HFFc6 (cell line): ENCODE results near the gene DAG1. TPM values are rescaled to one million over a fixed set of nuclear protein-coding genes. Genes with fewer than 3 reads are reported as not detected.

ENCODE experiments used
- DNase-seq: peaks from one replicate; pipeline ENCODE4 v3.0.0-alpha.2; 2018
- H3K27ac Mint-ChIP-seq: 2 replicates; pipeline ENCODE4 v1.8.0; 2020; ENCODE audit warnings: mild to moderate bottlenecking, mixed read lengths
- H3K27me3 Mint-ChIP-seq: 2 replicates; pipeline ENCODE4 v1.8.0; 2021; ENCODE audit warnings: mild to moderate bottlenecking, moderate library complexity, mixed read lengths; ENCODE audit not compliant: insufficient read depth
- H3K36me3 Mint-ChIP-seq: 2 replicates; pipeline ENCODE4 v1.8.0; 2021; ENCODE audit warnings: low read depth, mixed read lengths
- H3K4me1 Mint-ChIP-seq: 2 replicates; pipeline ENCODE4 v1.8.0; 2020; ENCODE audit warnings: low read depth, mixed read lengths
- H3K4me3 Mint-ChIP-seq: 2 replicates; pipeline ENCODE4 v1.8.0; 2020; ENCODE audit warnings: mild to moderate bottlenecking, moderate library complexity, mixed read lengths
- H3K9me3 Mint-ChIP-seq: 2 replicates; pipeline ENCODE4 v1.8.0; 2020; ENCODE audit warnings: mild to moderate bottlenecking, mixed read lengths
- total RNA-seq, 6 experiments: library from RNA; stranded (reverse); fragmentation: NEBNext Ultra II Directional; extraction: Animal tissue kit (Norgen Biotek cat#: 25700); gene quantifications; 2 replicates in 1 of 6; 3 replicates in 5 of 6; pipeline ENCODE4 v1.2.3, GENCODE V29; 2021
- TF ChIP-seq, protein P1 (sequence below): fragments of 200-600 bp; sonication (generic); IDR thresholded peaks from 2 replicates; pipeline ENCODE4 v1.5.0; 2021; ENCODE audit warnings: antibody characterized with exemption, mild to moderate bottlenecking

Gene DAG1
- total RNA-seq, 6 experiments from 2014 or later = 101 to 121 (median 106) TPM

DNA sequence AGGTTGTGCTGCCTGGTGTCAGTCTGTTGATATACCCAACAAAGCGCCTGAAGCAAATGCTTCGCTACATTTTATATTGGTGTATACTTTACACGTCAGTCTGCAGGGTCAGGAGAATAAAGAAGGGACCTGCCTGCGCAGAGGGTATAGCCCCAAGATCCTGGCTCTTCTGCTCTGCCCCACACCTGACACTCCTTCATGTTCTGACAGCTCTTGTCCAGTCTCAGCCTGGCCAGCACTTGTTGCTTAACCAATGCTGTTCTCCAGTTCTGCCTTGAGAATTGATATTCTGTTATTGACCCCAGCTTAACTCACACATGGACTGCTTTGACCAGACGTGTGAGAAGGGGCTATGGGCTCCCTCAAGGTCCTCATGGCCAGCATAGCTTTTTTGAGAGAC lies 48.4 kb downstream of the DAG1 start:
- peaks cover 11% of the 10 kb centered on the region for H3K4me1 Mint-ChIP-seq
- no peaks in the 10 kb centered on the region for H3K27me3 Mint-ChIP-seq
- no peaks in the 10 kb centered on the region for H3K9me3 Mint-ChIP-seq
- no peak overlapping the region for H3K27ac Mint-ChIP-seq
- H3K4me3 Mint-ChIP-seq = no peak overlapping the region
- TF ChIP-seq, protein P1, sequence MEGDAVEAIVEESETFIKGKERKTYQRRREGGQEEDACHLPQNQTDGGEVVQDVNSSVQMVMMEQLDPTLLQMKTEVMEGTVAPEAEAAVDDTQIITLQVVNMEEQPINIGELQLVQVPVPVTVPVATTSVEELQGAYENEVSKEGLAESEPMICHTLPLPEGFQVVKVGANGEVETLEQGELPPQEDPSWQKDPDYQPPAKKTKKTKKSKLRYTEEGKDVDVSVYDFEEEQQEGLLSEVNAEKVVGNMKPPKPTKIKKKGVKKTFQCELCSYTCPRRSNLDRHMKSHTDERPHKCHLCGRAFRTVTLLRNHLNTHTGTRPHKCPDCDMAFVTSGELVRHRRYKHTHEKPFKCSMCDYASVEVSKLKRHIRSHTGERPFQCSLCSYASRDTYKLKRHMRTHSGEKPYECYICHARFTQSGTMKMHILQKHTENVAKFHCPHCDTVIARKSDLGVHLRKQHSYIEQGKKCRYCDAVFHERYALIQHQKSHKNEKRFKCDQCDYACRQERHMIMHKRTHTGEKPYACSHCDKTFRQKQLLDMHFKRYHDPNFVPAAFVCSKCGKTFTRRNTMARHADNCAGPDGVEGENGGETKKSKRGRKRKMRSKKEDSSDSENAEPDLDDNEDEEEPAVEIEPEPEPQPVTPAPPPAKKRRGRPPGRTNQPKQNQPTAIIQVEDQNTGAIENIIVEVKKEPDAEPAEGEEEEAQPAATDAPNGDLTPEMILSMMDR = no peak
- no peak for DNase-seq
- H3K36me3 Mint-ChIP-seq = peaks cover 20% of the 10 kb centered on the region

DNA sequence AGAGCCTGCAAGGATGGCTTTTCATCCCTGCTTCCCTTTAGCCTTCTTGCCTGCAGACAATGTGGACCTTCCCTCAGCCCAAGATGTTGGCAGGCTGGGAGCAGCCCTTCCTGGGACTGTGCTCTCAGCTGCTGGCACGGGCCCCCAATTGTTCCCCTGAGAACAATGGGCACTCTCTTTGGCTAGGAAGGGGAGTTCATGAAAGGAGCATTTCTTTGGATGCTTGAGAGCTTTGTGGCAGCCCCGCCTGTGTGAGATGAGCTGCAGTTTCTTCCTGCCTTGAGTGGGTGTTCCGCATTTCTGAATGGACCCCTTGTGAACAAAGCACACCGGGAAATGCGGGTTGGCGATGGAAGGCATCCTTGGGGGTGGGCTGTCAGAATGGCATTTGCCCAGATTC lies 49.2 kb downstream of the DAG1 start:
- Mint-ChIP-seq H3K27me3 (no peaks in the 10 kb centered on the region), H3K4me1 (peaks cover 11% of the 10 kb centered on the region), H3K9me3 (no peaks in the 10 kb centered on the region), H3K27ac (0 out of 2 replicates have a peak overlapping the region, but pooled peaks have one; percentile 14), H3K36me3 (peaks cover 16% of the 10 kb centered on the region), H3K4me3 (no peak overlapping the region)
- TF ChIP-seq, protein P1 = no peak
- no peak for DNase-seq

DNA sequence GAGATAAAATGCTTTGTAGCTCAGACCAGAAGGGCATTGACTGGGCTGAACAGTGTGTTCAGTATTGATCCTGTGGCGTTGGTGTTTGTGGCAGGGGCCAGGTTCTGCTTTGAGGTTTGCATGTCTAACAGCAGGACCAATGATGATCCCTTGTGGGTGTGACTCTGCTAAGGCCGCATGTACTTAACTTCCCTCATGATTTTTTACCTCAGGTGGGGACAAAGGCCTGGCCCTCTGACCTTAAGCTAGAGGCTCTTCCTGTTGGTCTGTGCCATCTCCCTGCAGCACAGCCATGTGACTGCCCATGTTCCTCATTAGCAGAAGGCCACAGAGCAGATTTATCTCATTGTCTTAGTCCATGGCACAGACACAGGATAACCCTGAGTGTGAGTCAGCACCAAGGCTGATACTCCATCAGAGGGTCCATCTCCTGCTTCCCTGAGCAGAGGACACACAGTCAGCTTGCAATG lies 49.9 kb downstream of the DAG1 start:
- Mint-ChIP-seq H3K36me3 (peaks cover 13% of the 10 kb centered on the region), H3K4me3 (no peak overlapping the region), H3K9me3 (no peaks in the 10 kb centered on the region), H3K4me1 (peaks cover 11% of the 10 kb centered on the region), H3K27me3 (no peaks in the 10 kb centered on the region), H3K27ac (peak overlapping the region; percentile 14; the same call in 1 of the 2 replicates)
- no peak for DNase-seq
- TF ChIP-seq, protein P1 = no peak

DNA sequence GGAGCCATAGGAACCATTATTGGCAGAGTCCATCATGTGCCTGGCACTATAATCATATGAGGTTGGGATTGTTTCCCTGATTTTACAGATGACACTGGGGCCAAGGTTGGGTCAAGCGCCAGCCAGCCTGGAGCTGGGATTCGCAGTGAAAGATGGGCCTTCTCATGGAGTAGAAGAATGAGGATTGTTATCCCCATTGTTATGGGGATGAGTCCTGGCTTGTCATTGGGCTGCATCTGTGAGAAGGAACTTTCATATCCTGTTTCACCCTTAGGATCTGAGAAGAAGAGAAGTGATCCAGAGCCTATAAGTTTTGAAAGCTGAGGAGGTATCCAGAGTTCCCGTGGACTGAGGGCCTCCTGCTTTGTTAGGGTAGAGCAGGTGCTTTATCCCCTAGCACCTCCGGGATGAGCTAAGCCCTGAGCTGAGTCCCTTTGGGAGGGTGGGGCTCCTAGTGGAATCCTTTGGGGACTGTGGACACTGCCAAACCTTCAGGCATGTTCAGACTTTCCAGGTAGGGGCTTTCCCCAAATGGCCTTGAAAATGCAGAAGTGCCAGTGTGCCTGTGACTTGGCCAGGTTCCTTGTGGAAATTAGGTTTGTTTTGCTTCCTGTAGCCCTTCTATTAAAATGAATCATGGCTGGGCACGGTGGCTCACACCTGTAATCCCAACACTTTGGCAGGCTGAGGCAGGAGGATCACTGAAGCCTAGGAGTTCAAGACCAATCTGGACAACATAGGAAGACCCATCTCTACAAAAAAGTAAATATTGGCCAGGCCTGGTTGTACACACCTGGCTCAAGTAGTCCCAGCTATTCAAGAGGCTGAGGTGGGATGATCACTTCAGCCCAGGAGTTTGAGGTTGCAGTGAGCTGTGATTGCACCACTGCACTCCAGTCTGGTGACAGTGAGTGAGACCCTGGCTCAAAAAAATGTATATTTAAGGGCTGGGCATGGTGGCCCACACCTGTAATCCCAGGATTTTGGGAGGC lies 54.0 kb downstream of the DAG1 start:
- H3K27ac Mint-ChIP-seq = no peak overlapping the region
- TF ChIP-seq, protein P1 = no peak
- no peaks in the 10 kb centered on the region for H3K36me3 Mint-ChIP-seq
- no peaks in the 10 kb centered on the region for H3K27me3 Mint-ChIP-seq
- H3K4me1 Mint-ChIP-seq = peaks cover 11% of the 10 kb centered on the region
- no peaks in the 10 kb centered on the region for H3K9me3 Mint-ChIP-seq
- no peak for DNase-seq
- H3K4me3 Mint-ChIP-seq = no peak overlapping the region

DNA sequence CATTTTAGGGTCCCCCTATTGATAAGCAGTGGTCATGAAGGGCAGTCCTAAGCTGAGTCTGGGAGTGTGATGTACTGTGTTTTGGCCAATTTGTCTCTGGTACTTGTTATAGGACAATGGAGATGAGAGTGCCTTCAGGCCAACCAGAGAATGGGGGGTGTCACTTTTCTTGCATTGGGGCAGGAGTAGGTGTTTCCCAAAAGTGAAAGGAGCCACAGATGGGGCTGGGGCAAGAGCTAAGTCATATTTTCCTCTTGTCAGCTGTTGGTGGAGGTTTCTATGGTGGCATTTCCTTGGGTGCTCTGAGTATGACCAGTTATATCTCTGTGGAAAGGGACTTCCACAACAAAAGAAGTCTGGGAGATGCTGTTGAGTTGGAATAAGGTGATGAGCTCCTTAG lies 59.5 kb downstream of the DAG1 start:
- Mint-ChIP-seq H3K4me3 (no peak overlapping the region), H3K4me1 (no peaks in the 10 kb centered on the region), H3K27ac (no peak overlapping the region), H3K27me3 (no peaks in the 10 kb centered on the region), H3K36me3 (peaks cover 17% of the 10 kb centered on the region), H3K9me3 (no peaks in the 10 kb centered on the region)
- no peak for DNase-seq
- TF ChIP-seq, protein P1 = no peak
